Large intestine (tissue), 3 donors: Measurements from ENCODE around the gene COPG2. TPM values are rescaled to one million over a fixed set of nuclear protein-coding genes. Genes with fewer than 3 reads are reported as not detected.

Experiments
- DNase-seq, 2 donors: peaks; one replicate each; pipeline versions ENCODE4 v3.0.0 to v3.0.0-alpha.2; 2013
- H3K27ac ChIP-seq: one replicate; pipeline ENCODE4 v1.5.1; 2013; ENCODE audit warnings: low read length
- H3K27me3 ChIP-seq: 2 replicates; pipeline ENCODE4 v1.6.1; 2013; ENCODE audit warnings: low read length; ENCODE audit not compliant: control insufficient read depth, insufficient read depth
- H3K36me3 ChIP-seq: 2 replicates; pipeline ENCODE4 v1.6.1; 2013; ENCODE audit warnings: low read length; ENCODE audit not compliant: control insufficient read depth, insufficient read depth
- H3K4me1 ChIP-seq: one replicate; pipeline ENCODE4 v1.6.1; 2013; ENCODE audit warnings: low read length; ENCODE audit not compliant: control insufficient read depth, insufficient read depth
- H3K4me3 ChIP-seq: one replicate; pipeline ENCODE4 v1.5.1; 2013; ENCODE audit warnings: low read length
- H3K9me3 ChIP-seq: one replicate; pipeline ENCODE4 v1.6.1; 2013; ENCODE audit warnings: mild to moderate bottlenecking, low read depth, low read length, moderate library complexity; ENCODE audit not compliant: control insufficient read depth
- WGBS: methylation state at CpG from one replicate; pipeline ENCODE4 v1.1.5; 2013; ENCODE audit warnings: low lambda C conversion rate; ENCODE audit not compliant: insufficient coverage; 5-methylcytosine and 5-hydroxymethylcytosine counted together
- polyA plus RNA-seq: library from polyadenylated mRNA; unstranded; fragments of 120-200 nt; gene quantifications from one replicate; pipeline ENCODE4 v1.2.1, GENCODE V29; 2013

COPG2 gene
- polyA plus RNA-seq, 1 donor, result 20.8 TPM

- no CpG with 5 or more reads among the region's 1 CpG for WGBS
Measured at GRCh38 chr7:130654850-130655249, 13.7 kb downstream of the COPG2 start.

GRCh38 chr7:130650611-130651120 lies 17.9 kb downstream of the COPG2 start:
- no CpG with 5 or more reads among the region's 1 CpG for WGBS

More at GRCh38 chr7:130654850-130655249, 13.7 kb downstream of the COPG2 start:
- H3K9me3 ChIP-seq, result no peaks in the 10 kb centered on the region
- DNase-seq, result no peak
- no peaks in the 10 kb centered on the region for H3K27me3 ChIP-seq
- H3K4me1 ChIP-seq, result no peaks in the 10 kb centered on the region
- no peak overlapping the region for H3K27ac ChIP-seq
- peaks cover 6% of the 10 kb centered on the region for H3K36me3 ChIP-seq
- no peak overlapping the region for H3K4me3 ChIP-seq

GRCh38 chr7:130649004-130649790 lies 19.4 kb downstream of the COPG2 start:
- H3K27me3 ChIP-seq, result no peaks in the 10 kb centered on the region
- DNase-seq, result no peak
- H3K4me3 ChIP-seq, result no peak overlapping the region
- H3K36me3 ChIP-seq, result peaks cover 11% of the 10 kb centered on the region
- H3K4me1 ChIP-seq, result no peaks in the 10 kb centered on the region
- WGBS, result 100% methylated on average over 3 of the region's 4 CpGs
- H3K27ac ChIP-seq, result no peak overlapping the region
- H3K9me3 ChIP-seq, result peaks cover 3% of the 10 kb centered on the region

More at GRCh38 chr7:130650611-130651120, 17.9 kb downstream of the COPG2 start:
- Histone ChIP-seq H3K9me3 (peaks cover 3% of the 10 kb centered on the region), H3K27ac (no peak overlapping the region), H3K36me3 (peaks cover 11% of the 10 kb centered on the region), H3K27me3 (no peaks in the 10 kb centered on the region), H3K4me1 (no peaks in the 10 kb centered on the region), H3K4me3 (no peak overlapping the region)
- DNase-seq, result no peak

- no peaks in the 10 kb centered on the region for H3K27me3 ChIP-seq
- WGBS, result 100% methylated on average over 1 of the region's 5 CpGs
- peaks cover 11% of the 10 kb centered on the region for H3K36me3 ChIP-seq
- no peak overlapping the region for H3K4me3 ChIP-seq
- DNase-seq, result no peak
- peaks cover 3% of the 10 kb centered on the region for H3K9me3 ChIP-seq
- H3K4me1 ChIP-seq, result no peaks in the 10 kb centered on the region
- H3K27ac ChIP-seq, result no peak overlapping the region
Measured at GRCh38 chr7:130648580-130648979, 20.0 kb downstream of the COPG2 start.

GRCh38 chr7:130642383-130642782 lies 26.2 kb downstream of the COPG2 start:
- no CpG with 5 or more reads among the region's 4 CpGs for WGBS
- Histone ChIP-seq H3K4me1 (no peaks in the 10 kb centered on the region), H3K27ac (no peak overlapping the region), H3K9me3 (peaks cover 4% of the 10 kb centered on the region), H3K27me3 (no peaks in the 10 kb centered on the region), H3K36me3 (peaks cover 7% of the 10 kb centered on the region), H3K4me3 (no peak overlapping the region)
- DNase-seq, result no peak

- H3K9me3 ChIP-seq, result peaks cover 4% of the 10 kb centered on the region
- no peak overlapping the region for H3K4me3 ChIP-seq
- H3K36me3 ChIP-seq, result peaks cover 7% of the 10 kb centered on the region
Measured at GRCh38 chr7:130641497-130641896, 27.1 kb downstream of the COPG2 start.

GRCh38 chr7:130641040-130641439 lies 27.5 kb downstream of the COPG2 start:
- peaks cover 4% of the 10 kb centered on the region for H3K9me3 ChIP-seq
- peaks cover 7% of the 10 kb centered on the region for H3K36me3 ChIP-seq
- H3K27ac ChIP-seq, result no peak overlapping the region
- no CpG with 5 or more reads among the region's 1 CpG for WGBS
- H3K4me1 ChIP-seq, result no peaks in the 10 kb centered on the region
- DNase-seq, result peak in 1 of 2 donors; percentile 0
- H3K4me3 ChIP-seq, result no peak overlapping the region
- H3K27me3 ChIP-seq, result no peaks in the 10 kb centered on the region

More at GRCh38 chr7:130641497-130641896, 27.1 kb downstream of the COPG2 start:
- Histone ChIP-seq H3K4me1 (no peaks in the 10 kb centered on the region), H3K27me3 (no peaks in the 10 kb centered on the region), H3K27ac (no peak overlapping the region)
- WGBS, result 100% methylated on average over 2 of the region's 3 CpGs
- no peak for DNase-seq

GRCh38 chr7:130639388-130639787 lies 29.2 kb downstream of the COPG2 start:
- no CpG with 5 or more reads among the region's 1 CpG for WGBS

GRCh38 chr7:130632111-130632510 lies 36.4 kb downstream of the COPG2 start:
- H3K4me1 ChIP-seq, result no peaks in the 10 kb centered on the region
- no peaks in the 10 kb centered on the region for H3K27me3 ChIP-seq
- no peak for DNase-seq
- peaks cover 9% of the 10 kb centered on the region for H3K9me3 ChIP-seq
- no peak overlapping the region for H3K4me3 ChIP-seq
- no peaks in the 10 kb centered on the region for H3K36me3 ChIP-seq
- H3K27ac ChIP-seq, result no peak overlapping the region

More at GRCh38 chr7:130639388-130639787, 29.2 kb downstream of the COPG2 start:
- peaks cover 3% of the 10 kb centered on the region for H3K36me3 ChIP-seq
- no peak overlapping the region for H3K4me3 ChIP-seq
- no peak for DNase-seq
- H3K27me3 ChIP-seq, result no peaks in the 10 kb centered on the region
- H3K4me1 ChIP-seq, result no peaks in the 10 kb centered on the region
- H3K27ac ChIP-seq, result no peak overlapping the region
- peaks cover 4% of the 10 kb centered on the region for H3K9me3 ChIP-seq

GRCh38 chr7:130628901-130629300 lies 39.6 kb downstream of the COPG2 start:
- Histone ChIP-seq H3K27ac (no peak overlapping the region), H3K4me3 (no peak overlapping the region), H3K9me3 (peaks cover 9% of the 10 kb centered on the region), H3K27me3 (no peaks in the 10 kb centered on the region), H3K4me1 (no peaks in the 10 kb centered on the region), H3K36me3 (no peaks in the 10 kb centered on the region)
- WGBS, result no CpG with 5 or more reads among the region's 1 CpG
- DNase-seq, result no peak

- Histone ChIP-seq H3K9me3 (peaks cover 9% of the 10 kb centered on the region), H3K4me1 (no peaks in the 10 kb centered on the region), H3K27me3 (no peaks in the 10 kb centered on the region), H3K36me3 (no peaks in the 10 kb centered on the region), H3K4me3 (no peak overlapping the region), H3K27ac (no peak overlapping the region)
- no peak for DNase-seq
- WGBS, result 100% methylated on average over 1 of the region's 4 CpGs
Measured at GRCh38 chr7:130627775-130628174, 40.8 kb downstream of the COPG2 start.
